ENCODE results near the gene CBFA2T3.

- no peak for TF ChIP-seq POLR2A (IDR thresholded peaks at IDR 0.05)
- TF ChIP-seq, protein P1, sequence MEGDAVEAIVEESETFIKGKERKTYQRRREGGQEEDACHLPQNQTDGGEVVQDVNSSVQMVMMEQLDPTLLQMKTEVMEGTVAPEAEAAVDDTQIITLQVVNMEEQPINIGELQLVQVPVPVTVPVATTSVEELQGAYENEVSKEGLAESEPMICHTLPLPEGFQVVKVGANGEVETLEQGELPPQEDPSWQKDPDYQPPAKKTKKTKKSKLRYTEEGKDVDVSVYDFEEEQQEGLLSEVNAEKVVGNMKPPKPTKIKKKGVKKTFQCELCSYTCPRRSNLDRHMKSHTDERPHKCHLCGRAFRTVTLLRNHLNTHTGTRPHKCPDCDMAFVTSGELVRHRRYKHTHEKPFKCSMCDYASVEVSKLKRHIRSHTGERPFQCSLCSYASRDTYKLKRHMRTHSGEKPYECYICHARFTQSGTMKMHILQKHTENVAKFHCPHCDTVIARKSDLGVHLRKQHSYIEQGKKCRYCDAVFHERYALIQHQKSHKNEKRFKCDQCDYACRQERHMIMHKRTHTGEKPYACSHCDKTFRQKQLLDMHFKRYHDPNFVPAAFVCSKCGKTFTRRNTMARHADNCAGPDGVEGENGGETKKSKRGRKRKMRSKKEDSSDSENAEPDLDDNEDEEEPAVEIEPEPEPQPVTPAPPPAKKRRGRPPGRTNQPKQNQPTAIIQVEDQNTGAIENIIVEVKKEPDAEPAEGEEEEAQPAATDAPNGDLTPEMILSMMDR (IDR thresholded peaks at IDR 0.05), result no peak
Measured at GRCh38 chr16:89009343-89010209, 32.6 kb upstream of the CBFA2T3 start.

Data from tibial nerve (tissue), 3 donors.